Panc1 (cell line): Measurements from ENCODE around the gene JPH3.

Experiments
- POLR2AphosphoS5 ChIP-seq: IDR thresholded peaks from 2 replicates; pipeline ENCODE4 v1.6.1; 2012; ENCODE audit warnings: mild to moderate bottlenecking, low read depth, low read length, moderate library complexity
- SIN3A ChIP-seq: IDR thresholded peaks from 2 replicates; pipeline ENCODE4 v1.6.1; 2012; ENCODE audit warnings: low read depth, mild to moderate bottlenecking, low read length, moderate library complexity, borderline replicate concordance; ENCODE audit not compliant: insufficient read depth
- TF ChIP-seq, protein P1 (sequence below): fragments of 450-650 bp; IDR thresholded peaks from 2 replicates; pipeline ENCODE4 v1.5.1; 2017; ENCODE audit warnings: mild to moderate bottlenecking

DNA sequence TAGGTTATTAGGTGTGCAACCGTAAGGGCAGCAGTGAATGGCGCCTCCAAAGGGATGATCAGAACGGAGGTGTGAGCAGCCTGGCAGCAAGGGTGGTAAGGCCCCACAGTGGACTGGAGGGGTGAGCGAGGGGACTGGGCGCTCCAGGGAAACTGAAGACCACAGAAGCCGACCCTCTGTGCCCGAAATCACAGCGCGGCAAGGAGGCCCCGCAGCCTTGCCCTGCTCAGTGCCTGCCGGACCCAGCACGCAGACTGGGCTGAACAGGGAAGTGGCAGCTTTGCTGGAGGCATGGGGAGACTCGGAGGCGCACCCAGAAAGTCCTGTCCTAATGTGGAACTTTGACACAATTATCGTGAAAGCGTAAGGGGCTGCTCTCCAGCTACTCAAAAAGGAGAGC lies 125.0 kb downstream of the JPH3 start:
- TF ChIP-seq, protein P1, sequence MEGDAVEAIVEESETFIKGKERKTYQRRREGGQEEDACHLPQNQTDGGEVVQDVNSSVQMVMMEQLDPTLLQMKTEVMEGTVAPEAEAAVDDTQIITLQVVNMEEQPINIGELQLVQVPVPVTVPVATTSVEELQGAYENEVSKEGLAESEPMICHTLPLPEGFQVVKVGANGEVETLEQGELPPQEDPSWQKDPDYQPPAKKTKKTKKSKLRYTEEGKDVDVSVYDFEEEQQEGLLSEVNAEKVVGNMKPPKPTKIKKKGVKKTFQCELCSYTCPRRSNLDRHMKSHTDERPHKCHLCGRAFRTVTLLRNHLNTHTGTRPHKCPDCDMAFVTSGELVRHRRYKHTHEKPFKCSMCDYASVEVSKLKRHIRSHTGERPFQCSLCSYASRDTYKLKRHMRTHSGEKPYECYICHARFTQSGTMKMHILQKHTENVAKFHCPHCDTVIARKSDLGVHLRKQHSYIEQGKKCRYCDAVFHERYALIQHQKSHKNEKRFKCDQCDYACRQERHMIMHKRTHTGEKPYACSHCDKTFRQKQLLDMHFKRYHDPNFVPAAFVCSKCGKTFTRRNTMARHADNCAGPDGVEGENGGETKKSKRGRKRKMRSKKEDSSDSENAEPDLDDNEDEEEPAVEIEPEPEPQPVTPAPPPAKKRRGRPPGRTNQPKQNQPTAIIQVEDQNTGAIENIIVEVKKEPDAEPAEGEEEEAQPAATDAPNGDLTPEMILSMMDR: no peak
- TF ChIP-seq SIN3A (no peak), POLR2AphosphoS5 (no peak)
